Peyer's patch (tissue), 4 donors: Measurements from ENCODE around the gene MRPL39.

Experiments
- CTCF ChIP-seq, 6 experiments: fragments of 450-650 bp in 4 of 6; fragments of 200-600 bp in 2 of 6; sonication (generic) in 1 of 6; IDR thresholded peaks; one replicate each; pipeline ENCODE4 v1.5.1; 2017 to 2019; ENCODE audit warnings: antibody characterized with exemption in 6 of 6, mild to moderate bottlenecking in 3 of 6, moderate library complexity in 1 of 6
- POLR2A ChIP-seq, 2 donors: fragments of 450-650 bp; IDR thresholded peaks; one replicate each; pipeline ENCODE4 v1.5.1; 2017; ENCODE audit warnings: antibody characterized with exemption in 2 of 2, mild to moderate bottlenecking in 2 of 2, moderate library complexity in 2 of 2

GRCh38 chr21:25632296-25632695 lies 25.0 kb upstream of the MRPL39 start:
- TF ChIP-seq CTCF (IDR thresholded peaks at IDR 0.05) (no peak), POLR2A (IDR thresholded peaks at IDR 0.05) (no peak)
